Stimulated activated CD8-positive, alpha-beta memory T cell treated with anti-CD3 and anti-CD28 coated beads, Interleukin-7, amount 100 ng/mL, for 48 hours (primary cell): ENCODE results near the gene PARVG.
"Not testable (repeated sequence)": the region's sequence is repeated elsewhere in the genome, so short reads cannot be mapped to it uniquely, and the experiment has no call there.

Source experiments
- DNase-seq, 2 donors: peaks; one replicate each; pipeline ENCODE4 v3.0.0-alpha.2; 2020; ENCODE audit warnings: low read depth in 1 of 2; ENCODE audit errors: extremely low read depth in 1 of 2

PARVG gene

GRCh38 chr22:44234372-44234771 is 53.6 kb downstream of the PARVG start:
- DNase-seq: not testable (repeated sequence)

DNA sequence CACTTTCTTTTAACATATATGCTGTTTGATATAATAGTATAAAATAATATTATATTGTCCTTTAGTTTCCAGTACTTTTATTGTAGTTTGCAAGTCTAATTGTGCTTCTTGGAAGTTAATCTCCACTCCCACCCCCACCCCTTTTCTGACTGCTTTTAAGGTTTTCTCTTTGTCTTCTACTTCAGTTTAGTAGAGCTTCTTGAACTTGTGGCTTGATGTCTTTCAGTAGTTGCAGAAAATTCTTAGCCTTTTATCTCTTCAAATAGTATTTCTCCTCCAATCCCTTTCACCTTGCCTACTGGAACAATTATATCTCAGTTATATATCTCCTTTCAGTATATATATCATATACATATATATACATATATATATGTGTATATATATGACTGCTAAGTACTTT is 56.6 kb downstream of the PARVG start:
- DNase-seq: no peak

DNA sequence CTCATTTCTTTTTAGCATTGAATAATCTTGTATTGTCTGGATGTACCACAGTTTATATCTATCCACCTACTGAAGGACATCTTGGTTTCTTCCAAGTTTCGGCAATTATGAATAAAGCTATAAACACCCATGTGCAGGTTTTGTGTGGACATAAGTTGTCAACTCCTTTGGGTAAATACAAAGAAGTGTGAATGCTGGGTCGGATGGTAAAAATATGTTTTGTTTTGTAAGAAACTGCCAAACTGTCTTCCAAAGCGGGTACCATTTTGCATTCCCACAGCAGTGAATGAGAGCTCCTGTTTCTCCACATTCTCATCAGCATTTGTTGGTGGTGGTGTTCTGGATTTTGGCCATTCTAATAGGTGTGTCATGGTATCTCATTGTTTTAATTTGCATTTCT is 60.4 kb downstream of the PARVG start:
- DNase-seq: not testable (repeated sequence)

GRCh38 chr22:44242946-44243724 is 62.4 kb downstream of the PARVG start:
- no peak for DNase-seq

DNA sequence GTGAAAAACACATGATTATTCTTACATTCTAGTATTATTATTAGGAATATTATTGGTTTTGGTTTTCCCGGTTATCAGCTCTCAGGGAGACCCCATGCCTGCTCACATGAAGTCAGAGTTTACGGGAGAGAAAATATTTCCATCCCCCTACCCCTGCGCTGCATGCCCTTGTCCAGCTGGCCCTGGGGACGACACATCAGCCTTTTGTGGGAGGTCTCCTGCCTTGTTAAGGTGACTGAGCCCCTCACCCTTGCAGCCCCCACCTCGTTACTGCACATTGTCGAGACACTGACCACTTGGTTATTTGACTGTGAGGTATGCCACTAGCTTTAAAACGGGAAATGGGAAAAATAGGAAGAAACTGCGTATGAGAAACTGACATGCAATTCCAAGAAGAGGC is 63.0 kb downstream of the PARVG start:
- no peak for DNase-seq

- no peak for DNase-seq
Observed at GRCh38 chr22:44244265-44244822, 63.6 kb downstream of the PARVG start.

- DNase-seq: no peak
Observed at GRCh38 chr22:44245438-44245837, 64.7 kb downstream of the PARVG start.

DNA sequence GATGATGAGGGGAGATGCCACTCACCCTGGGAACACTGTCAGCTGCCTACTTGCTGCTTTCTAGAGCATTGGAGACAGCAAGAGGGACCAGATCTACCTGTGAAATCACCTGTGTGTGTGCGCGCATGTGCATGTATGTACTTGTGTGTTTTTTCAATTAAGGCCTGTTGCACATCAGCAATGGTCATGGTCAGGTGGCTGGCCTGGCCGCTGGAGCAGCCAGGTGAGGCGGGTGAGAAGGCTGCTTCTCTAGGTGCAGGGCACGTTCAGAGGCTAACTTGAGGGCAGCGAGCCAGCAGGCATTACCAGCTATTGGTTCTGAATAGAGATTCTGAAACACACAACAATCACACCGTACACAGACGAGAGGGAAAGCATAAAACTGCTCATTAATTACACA is 65.1 kb downstream of the PARVG start:
- no peak for DNase-seq

- DNase-seq: no peak
Observed at GRCh38 chr22:44246615-44247326, 66.0 kb downstream of the PARVG start.

- no peak for DNase-seq
Observed at GRCh38 chr22:44247346-44247745, 66.6 kb downstream of the PARVG start.

DNA sequence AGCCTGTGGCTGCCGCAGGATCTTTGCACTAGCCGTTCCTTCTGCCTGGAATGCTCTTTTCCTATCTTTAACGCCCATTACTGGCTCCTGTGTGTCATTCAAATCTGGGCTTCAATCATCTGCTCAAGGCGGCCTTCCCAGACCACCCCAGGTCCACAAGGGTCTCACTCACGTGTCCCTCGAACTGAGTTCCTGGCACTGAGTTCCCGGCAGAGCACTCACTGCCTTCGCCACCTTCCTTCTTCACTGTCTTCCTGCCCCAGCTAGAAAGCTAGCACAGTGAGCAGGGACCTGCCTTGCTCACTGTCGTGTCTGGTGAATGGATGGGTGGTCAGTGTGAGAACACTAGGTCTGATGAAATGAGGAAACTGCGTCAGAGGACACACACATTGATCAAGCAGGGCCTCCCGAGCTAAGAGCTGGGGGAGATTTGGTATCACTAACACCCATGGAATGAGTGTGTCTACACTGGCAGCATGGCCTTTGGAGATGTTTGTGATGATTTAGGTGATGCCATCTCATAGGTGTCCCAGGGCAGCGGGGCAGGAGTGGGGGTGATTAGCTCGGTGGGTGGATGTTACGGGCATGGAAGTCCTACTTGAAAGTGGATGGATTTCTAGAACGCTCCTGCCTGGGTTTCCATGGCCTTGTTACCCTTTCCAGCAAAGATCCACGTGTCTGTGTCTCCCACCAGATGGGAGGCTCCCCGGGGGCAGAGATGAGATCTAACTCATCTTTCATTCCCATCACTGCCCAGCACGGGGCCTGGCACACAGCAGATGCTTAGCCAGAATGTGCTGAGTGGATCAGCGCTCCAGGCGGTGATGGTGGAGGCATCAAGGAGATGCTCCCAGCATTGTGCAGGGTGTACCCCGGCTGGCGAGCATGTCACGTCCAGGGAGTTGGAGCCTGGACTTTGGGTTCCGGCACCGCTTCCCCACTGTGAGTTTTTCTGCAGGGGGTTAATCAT is 67.5 kb downstream of the PARVG start:
- no peak for DNase-seq

GRCh38 chr22:44248926-44249325 is 68.2 kb downstream of the PARVG start:
- no peak for DNase-seq

DNA sequence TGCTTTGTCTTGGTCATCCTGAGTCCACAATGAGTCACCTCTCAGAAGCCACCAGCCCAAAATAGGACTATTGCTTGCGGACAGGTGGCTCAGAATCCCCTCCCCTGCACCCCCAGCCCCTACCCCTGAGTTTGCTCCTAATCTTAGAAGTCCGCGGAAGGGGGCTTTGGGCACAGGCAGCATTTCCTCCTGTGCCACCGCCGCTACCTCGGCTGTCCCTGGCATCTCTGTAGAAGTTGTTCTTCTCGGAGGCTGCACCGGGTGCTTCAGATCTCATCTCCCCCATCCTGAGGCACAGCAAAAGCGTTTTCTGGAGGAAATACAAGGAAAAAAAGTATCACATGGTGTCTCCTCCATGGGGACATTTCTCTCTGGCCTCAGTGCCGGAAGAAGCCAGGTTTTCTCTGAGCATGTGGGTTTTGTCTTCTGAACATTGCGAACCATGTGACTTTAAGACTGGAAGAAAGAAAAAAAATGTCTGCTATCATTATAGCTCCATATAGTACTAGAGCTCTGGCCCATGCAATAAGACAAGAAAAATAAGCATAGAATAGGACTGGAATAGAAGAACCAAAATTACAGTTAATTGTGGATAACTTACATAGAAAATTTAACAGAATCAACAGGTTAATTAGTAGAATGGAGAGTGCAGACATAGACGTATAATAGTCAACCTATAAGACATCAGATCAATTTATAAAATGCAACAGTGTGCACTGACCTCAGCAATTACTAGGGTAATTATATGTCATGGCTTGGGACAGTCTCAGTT is 68.8 kb downstream of the PARVG start:
- no peak for DNase-seq

- no peak for DNase-seq
Observed at GRCh38 chr22:44254811-44255210, 74.1 kb downstream of the PARVG start.

GRCh38 chr22:44256085-44256484 is 75.4 kb downstream of the PARVG start:
- DNase-seq: no peak

DNA sequence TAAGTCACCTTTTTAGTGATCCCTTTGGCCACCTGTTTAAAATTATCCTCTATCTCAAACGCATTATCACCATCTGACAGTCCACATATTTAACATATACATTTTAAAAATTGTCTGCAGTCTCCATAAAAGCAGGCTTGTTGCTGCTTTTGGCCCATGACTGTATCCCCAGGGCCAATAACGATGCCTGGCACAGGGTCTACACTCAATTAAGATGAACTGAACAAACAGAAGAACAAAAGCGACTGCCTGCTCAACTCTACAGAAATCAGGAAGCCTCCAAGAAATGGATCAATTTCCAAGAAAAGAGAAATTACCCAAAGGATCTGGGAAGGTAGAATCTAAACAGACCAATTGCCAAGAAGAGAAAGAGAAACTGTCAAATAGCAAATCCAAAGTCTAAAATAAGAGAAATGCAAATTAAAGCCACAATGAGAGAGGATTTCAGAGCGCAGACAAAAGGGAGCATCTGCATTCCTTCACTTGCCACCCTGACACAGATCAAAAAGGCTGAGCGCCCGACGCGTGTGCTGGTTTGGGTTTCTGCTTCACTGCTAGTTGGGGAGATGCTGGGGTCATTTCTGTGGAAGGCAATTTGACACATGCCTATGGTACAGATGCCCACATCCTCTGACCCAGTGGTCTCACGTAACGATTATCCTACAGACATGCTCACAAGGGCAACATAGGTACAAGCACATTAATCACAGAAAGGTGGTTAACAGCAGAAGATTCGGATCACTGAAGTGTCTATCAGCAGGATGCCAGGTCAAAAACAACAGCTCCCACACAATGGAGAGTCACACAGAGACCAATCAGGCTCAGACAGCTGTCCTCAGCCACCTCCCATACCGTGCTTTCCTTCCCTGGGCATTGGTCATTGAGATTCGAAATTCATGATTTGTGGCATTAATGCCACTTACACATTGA is 76.1 kb downstream of the PARVG start:
- DNase-seq: no peak
